Stimulated activated CD8-positive, alpha-beta memory T cell treated with anti-CD3 and anti-CD28 coated beads, Interleukin-7, amount 100 ng/mL, for 48 hours (primary cell): Measurements from ENCODE around the gene TMUB2.
"Not testable (repeated sequence)": the region's sequence is repeated elsewhere in the genome, so short reads cannot be mapped to it uniquely, and the experiment has no call there.

Source experiments
- DNase-seq, 2 donors: peaks; one replicate each; pipeline ENCODE4 v3.0.0-alpha.2; 2020; ENCODE audit warnings: low read depth in 1 of 2; ENCODE audit errors: extremely low read depth in 1 of 2

Gene TMUB2

DNA sequence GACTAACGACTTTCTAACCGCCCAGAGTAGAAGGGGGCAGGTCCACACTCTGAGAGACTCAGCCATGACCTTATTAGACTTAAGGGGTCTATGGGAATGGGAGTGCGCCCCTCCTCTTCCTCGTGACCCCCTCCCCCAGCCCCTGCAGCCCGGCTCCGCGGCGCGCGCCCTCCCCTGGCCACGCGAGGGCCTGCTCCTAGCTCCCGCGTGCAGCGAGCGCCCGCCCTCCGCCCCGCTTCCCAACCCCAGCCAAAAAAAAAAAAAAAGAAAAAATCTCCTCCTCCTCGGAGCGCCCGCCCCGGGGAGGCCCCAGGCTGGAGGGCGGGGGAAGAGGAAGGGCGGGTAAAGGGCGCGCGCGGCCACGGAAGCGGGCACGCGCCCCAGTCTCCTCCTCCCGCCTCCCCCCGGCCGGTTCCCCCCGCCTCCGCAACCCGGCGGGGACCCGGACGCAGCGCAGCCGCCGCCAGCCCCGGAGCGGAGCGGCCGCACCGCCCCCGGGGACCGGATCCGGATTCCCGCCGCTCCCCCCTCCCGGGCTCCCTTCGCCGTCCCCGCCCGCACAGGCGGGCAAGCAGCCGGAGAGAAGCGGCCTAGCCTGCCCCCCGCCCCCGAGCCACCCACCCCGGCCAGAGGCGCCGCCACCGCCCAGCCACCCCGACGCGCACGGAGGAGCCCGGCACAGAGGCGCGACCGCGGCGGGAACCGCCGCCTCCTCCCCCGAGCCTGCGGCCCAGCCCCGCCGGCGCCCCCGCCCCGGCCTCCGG is 31.8 kb downstream of the TMUB2 start:
- peak; percentile 75 to 76 for DNase-seq

DNA sequence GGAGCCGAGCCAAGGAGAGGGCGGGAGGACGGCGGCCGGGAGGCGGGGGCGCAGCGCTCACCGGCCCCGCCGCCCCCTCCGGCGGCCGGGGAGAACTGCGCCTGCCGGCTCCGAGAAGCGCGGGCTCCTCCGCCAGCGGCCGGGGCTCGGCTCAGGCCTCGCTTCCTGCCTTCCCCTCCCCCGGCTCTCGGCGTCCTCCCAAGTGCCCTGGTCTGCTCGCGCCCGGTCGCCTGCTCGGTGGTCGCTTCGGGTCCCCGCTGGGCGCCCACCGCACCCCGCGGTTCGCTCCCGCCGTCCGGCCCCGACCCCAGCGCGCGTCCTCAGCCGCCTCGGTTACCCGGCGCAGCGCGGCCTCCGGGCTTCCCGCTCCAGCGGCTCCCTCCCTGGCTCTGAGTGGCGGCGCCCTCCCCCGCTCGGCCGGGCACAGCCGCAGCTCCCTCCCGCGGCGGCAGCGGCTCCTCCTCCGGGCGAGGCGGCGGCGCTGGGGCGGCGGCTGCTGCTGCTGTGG is 32.4 kb downstream of the TMUB2 start:
- DNase-seq: peak in 1 of 2 donors; percentile 60

DNA sequence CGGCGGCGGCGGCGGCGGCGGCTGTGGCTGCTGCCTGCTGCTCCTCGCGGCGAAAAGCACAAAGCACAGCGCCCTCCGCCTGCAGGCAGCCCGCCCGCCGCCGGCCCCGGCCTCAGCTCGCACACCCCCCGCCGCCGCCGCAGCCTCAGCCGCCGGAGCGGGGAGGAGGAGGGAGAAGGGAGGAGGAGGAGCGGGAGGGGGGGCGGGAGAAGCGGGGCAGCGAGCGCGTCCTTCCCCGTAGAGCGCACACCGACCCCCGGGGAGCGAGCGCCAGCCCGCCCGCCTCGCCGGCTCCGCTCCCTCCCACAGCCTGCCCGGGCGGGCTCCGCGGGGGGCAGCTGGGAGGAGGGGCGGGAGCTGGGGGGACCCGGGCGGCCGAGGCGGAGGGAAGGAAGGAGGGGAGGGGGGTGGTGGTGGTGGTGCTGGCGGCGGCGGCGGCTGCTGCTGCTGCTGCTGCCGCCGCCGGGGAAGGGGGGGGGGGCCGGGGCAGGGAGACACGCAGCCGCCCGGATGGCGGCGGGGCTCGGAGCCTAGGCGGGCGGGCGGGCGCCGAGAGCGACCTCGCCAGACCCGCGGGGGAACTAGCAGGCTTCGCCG is 32.9 kb downstream of the TMUB2 start, which contains the start of gene UBTF:
Gene UBTF, minus strand, starts transcription at position 60 of the 597 bp plus-strand sequence. CDS start 1,446 bp downstream, outside the sequence.
- peak in 1 of 2 donors; percentile 45 for DNase-seq

DNA sequence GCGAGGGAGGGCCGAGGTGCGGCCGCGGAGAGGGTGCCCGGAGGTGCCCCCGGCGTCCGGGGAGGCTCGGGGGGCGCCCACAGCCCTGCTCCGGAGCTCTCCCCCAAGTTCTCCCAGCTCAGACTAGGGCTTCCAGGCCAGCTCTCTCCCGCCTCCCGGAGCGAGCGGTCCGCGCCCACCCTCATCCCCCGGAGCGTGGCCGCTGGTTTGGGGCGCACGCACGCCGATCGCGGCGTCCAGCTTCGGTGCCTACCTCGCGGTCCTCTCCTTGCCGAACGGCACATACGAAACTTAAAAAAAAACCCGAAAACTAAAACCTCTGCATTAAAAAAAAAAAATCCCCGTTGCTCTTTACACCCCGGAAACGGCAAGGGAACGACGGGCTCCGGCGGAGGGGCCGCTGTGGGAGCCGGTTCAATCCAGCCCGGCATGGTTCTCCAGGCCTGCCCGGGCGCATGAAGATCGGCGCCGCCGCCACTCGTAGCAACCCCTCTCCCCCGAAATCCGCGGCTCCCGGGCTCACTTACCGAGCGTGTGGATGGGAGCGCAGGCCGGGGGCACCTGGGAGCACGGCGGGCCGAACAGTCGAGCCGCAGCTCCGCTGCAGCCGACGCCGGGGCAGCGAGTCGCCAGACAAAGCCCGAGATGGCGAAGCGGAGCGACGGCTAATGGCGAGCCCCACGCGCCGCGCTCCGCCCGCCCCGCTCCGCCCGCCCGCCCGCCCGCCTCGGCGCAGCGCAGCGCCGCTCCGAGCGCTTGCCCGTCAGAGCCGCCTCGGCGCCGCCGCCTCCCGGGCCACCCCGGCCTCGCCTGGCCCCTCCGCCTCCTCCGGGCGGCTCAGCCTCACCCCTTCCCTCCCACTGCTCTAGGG is 33.7 kb downstream of the TMUB2 start:
- DNase-seq: no peak

DNA sequence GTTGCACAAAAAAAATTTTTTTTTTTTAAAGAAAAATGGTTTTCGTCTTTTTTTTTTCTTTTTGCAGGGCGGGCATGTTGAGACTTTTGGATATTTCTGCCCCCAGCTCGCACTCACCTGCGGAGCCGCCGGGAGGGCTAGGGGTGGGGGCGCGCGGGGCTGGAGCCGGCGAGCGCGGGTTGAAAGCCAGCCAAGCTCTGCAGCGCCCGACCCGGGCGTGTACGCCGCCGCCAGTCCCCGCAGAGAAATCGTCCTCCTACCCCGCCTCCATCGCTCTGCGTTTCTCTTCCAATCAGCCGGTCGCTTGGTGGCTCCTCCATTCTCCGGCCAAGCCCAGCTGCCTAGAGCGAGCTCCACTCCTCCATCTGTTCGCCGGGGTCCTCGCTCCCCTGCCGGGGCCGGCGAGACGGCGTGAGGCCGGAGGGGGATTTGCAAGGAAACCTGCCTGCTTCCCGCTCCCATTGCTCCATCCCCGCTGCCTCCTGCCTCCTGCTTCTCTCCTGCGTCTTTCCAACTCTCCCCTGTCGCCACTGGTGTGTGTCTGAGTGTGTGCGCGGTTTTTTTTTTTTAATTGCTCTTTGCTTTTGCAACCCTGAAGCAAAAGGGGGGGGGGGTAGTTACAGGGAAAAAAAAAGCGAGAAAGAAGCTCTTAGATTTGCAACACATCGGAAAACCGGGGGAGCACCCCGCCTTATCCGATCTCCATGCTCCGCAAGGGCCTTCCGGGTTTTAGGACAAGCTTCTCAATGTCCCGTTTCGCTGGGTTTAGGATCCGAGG is 34.5 kb downstream of the TMUB2 start:
- no peak for DNase-seq

DNA sequence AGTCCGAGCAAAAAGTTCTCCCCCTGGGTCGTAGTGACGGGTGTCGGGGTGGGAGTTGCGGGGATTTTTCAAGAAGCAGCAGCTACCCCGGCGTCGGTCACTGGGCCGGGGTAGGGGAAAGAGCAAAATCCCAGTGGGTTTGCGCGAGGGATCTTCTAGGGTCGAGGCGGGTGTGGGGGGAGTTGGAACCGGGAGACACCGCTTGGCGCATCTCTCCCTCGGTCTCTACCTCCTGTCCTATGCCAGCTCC is 35.0 kb downstream of the TMUB2 start:
- no peak for DNase-seq

DNA sequence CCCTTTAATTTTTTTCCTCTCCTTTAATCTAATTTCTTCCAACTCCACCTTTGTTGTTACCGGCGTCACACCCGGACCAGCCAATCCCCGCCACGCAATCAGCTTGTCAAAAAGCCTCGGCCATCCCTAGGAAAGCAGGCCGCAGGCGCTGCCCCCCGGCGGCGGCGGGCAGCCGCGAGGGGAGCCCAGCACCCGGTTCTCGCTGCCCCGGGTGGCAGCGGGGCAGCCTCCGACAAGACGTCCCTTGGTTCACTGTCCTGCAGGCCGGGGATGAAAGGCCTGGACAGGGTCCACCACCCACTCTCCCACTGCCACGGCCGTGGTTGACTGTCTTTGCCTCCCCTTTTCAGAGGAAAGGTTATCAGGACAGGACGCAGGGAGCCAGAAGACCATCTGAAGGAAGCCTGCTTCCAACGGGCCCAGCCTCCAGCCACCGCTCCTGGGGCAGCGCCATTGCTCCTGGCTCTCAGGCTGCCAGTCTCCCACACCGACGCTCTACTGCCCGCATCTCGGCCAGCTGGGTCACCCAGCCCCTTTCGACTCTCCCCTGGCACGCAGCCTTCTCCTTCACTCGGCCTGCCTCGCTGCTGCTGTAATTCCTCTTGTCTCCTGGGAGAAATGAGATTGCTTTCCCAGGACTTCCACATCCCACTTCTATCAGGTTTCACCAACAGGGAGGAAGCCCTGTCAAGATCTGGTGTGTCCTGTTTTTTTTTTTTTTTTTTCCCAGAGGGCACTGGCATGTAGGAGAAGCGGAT is 35.5 kb downstream of the TMUB2 start:
- no peak for DNase-seq

DNA sequence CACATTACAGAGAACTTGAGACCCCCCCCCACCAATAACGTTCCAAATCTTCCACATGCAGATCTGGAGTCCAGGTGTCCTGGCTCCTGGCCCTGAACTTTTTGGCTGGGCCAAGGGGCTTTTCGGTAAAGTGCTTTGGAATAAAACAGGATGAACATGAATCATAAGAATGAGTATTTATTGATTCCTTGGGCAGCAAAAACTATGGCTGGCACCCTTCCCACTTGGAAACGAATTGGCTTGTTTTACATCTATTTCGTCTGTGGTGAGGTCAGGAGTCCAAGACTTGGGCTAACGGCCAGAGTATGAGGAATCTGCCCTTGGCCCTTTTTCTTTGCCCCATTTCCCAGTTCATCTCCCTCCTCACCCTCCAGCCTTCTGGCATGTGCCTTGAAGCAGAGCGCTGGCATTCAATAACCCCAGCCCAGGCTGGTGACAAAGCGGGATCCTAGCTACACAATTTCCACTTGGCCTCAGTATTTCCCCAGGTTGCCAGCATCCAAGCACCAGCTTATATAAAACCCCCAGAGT is 36.8 kb downstream of the TMUB2 start:
- DNase-seq: no peak

DNA sequence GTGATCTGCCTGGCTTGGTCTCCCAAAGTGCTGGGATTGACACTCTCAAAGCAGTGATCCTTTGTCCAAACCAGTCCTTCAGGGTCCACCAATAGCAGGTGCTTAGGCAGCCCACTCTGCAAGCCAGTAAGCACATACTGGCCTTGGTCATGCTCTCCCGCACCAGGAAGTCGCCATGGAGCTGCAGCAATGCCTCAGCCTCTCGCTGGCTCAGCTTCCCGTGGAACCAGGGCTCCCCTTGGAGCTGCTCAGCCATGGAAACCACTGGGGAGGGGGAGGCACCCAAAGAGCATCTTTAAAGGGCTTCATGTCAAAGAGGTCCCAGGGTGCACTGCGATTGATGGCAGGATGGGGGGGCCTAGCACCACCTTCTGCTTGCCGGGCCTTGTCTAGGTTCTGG is 42.3 kb downstream of the TMUB2 start:
- DNase-seq: no peak

DNA sequence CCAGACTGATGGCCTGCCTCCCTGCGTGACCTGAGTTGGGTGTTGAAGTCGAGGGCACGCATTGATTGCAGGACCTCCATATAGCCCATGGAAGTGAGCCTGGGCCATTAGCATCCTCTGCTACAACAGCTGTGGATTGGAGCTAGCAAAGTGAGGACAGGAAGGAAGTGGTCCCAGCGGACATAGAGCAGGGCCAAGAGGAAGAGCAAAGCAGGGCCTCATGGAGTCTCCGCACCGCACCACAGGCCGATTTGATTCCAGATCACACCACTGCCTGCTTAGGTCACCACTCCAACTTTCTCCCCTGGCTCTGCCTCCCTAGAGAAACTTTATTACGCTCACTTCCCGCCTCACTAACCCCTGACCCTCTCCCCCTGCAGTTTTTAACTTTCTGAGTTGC is 43.4 kb downstream of the TMUB2 start:
- DNase-seq: no peak

DNA sequence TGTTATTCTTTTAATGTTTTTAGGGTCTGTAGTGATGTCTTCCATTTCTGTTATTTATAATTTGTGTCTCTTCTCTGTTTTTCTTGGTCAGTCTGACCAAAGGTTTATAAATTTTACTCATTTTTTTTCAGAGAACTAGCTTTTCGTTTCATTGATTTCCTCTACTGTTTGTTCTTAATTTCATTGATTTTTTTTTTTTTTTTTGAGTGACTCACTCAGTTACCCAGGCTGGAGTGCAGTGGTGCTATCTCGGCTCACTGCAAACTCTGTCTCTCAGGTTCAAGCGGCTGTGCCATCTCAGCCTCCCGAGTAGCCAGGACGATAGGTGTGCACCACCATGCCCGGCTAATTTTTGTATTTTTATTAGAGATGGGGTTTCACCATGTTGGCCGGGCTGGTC is 45.3 kb downstream of the TMUB2 start:
- no peak for DNase-seq

DNA sequence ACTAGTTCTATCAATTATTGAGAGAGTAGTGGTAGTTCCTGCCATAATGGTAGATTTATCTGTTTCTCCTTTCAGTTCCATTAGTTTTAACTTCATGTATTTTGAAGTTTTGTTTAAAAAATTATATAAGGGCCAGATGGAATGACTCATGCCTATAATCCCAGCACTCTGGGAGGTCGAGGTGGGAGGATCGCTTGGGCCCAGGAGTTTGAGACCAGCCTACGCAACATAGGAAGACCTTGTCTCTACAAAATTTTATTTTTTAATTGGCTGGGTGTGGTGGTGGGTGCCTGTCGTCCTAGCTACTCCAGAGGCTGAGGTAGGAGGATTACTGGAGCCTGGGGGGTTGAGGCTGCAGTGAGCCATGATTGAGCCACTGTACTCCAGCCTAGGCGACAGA is 46.8 kb downstream of the TMUB2 start:
- no peak for DNase-seq

DNA sequence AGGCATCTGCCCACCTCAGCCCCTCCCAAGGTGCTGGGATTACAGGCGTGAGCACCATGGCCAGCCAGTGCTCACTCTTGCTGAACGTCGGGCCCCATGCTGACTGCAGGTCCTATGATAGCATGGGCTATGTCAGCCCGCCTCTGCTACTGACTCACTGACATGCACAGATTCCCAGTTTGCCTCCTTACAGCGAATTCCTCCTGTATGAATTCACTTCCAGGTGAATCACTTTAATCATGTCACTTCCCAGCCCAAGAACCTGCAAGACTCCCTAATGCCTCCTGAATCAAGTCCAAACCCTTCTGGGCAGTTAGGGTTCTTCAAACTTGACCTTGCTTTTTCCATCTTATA is 48.8 kb downstream of the TMUB2 start:
- DNase-seq: no peak

DNA sequence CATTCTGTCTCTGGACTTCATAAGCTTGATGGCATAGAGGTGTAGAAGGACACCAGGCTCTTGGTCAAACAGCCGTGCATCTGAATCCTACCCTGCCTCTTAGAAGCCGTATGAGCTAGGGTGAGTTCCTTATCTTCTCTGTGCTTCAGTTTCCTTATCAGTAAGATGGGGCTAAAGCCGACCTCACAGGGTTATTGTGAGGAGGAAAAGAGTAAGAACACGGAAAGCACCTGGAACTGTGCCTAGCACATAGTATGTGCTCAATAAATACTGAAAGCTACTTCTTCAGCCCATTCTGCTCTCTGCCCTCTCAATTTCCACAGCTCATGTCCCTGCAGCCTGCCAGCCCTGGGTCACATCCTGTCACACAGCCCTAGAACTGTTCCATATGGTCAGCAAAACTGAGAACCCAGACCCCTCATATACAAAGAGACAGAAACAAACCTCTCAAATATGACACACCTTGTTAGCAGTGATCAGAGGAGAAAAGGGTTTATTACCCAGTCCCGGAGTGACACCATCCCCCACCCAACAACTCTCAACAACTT is 49.7 kb downstream of the TMUB2 start:
- no peak for DNase-seq

DNA sequence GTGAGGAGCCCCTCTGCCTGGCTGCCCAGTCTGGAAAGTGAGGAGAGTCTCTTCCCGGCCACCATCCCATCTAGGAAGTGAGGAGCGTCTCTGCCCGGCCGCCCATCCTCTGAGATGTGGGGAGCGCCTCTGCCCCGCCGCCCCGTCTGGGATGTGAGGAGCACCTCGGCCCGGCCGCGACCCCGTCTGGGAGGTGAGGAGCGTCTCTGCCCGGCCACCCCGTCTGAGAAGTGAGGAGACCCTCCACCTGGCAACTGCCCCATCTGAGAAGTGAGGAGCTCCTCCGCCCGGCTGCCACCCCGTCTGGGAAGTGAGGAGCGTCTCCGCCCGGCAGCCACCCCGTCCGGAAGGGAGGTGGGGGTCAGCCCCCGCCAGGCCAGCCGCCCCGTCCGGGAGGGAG is 51.1 kb downstream of the TMUB2 start:
- DNase-seq: not testable (repeated sequence)

DNA sequence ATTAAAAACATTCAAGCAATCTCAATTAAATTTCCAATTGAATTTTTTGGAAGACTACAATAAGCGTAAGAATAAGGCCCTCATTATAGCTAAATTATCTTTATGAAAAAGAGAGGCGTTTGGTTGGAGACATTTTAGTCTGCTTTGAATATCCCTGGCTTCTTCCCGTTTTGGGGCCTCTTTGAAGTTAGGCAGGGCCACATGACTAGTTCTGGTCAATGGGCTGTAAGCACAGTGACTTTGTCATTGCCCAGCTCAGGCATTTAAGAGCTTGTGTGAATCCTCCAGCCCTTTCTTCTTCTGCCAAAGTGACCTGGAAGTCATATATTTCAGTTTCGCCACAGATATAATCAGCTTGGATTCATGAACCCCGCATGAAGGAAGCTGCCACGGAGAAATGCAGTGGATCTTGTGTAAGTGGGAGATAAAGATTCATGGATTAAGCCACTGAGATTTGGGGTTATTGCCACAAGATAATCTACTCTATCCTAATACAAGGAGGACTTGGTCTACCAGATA is 54.4 kb downstream of the TMUB2 start:
- no peak for DNase-seq
